GM10266 (cell line): ENCODE data around the gene ICA1.

Experiments
- DNase-seq: peaks from one replicate; pipeline ENCODE4 v3.0.0; 2012; ENCODE audit errors: extremely low spot score
- CTCF ChIP-seq: IDR thresholded peaks from 2 replicates; pipeline ENCODE4 v1.5.1; 2012; ENCODE audit warnings: mild to moderate bottlenecking, low read depth; ENCODE audit not compliant: control insufficient read depth, insufficient read depth; ENCODE audit errors: missing control alignments

The ICA1 gene

GRCh38 chr7:8086239-8086638 lies 175.7 kb downstream of the ICA1 start:
- TF ChIP-seq CTCF = no peak
- no peak for DNase-seq

GRCh38 chr7:8085420-8085819 lies 176.5 kb downstream of the ICA1 start:
- DNase-seq = no peak
- no peak for TF ChIP-seq CTCF

- no peak for DNase-seq
These were observed 177.1 kb downstream of the ICA1 start for GRCh38 chr7:8084836-8085235.

GRCh38 chr7:8082762-8083161 lies 179.2 kb downstream of the ICA1 start:
- DNase-seq = no peak
- no peak for TF ChIP-seq CTCF

More at GRCh38 chr7:8084836-8085235, 177.1 kb downstream of the ICA1 start:
- no peak for TF ChIP-seq CTCF

- TF ChIP-seq CTCF = no peak
These were observed 183.5 kb downstream of the ICA1 start for GRCh38 chr7:8078418-8078817.

GRCh38 chr7:8070451-8071180 lies 191.4 kb downstream of the ICA1 start:
- no peak for TF ChIP-seq CTCF

More at GRCh38 chr7:8078418-8078817, 183.5 kb downstream of the ICA1 start:
- no peak for DNase-seq

GRCh38 chr7:8068892-8069686 lies 192.9 kb downstream of the ICA1 start:
- DNase-seq = no peak
- no peak for TF ChIP-seq CTCF

More at GRCh38 chr7:8070451-8071180, 191.4 kb downstream of the ICA1 start:
- DNase-seq = no peak
